ENCODE measurements around the gene BRSK2. TPM values are rescaled to one million over a fixed set of nuclear protein-coding genes. Genes with fewer than 3 reads are reported as not detected.

Gene BRSK2
- total RNA-seq, 1 experiment from 2014 or later: 1.2 TPM

DNA sequence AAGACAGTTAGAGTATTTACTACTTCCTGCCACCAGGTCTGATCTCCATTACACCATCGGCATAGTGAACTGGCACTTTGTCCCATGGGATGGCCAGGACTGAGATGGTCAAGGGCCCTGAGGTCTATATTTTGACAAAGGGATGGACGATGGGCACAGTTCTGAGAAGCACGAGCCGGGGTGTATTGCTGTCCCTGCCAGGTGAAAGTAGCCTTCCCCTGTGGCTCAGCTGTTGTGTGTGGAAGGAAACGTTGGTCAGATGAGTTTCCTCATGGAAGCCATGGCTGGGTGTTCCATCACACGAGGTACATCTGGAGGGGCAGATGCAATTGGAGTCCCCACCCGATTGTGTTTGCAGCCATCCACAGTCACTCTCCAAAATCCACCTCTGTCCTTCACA is 27.9 kb upstream of the BRSK2 start:
- intact Hi-C loops (cut with micrococcal nuclease): no loop called here
- Histone ChIP-seq H3F3A (ENCODE audit: low read length, unreplicated experiment) (no peaks in the 10 kb centered on the region), H3K4me1 (ENCODE audit: insufficient read depth, low read length) (no peaks in the 10 kb centered on the region), H2AFZ (ENCODE audit: low read length) (no peak overlapping the region), H3K4me3 (ENCODE audit: low read length) (no peak overlapping the region), H3K27ac (ENCODE audit: low read length) (no peak overlapping the region), H3K79me2 (ENCODE audit: low read length) (no peaks in the 10 kb centered on the region), H3K36me3 (ENCODE audit: low read depth, low read length) (no peaks in the 10 kb centered on the region), H3K9me3 (ENCODE audit: low read length) (no peaks in the 10 kb centered on the region), H3K9ac (ENCODE audit: low read length) (no peak overlapping the region), H3K27me3 (ENCODE audit: low read length) (no peaks in the 10 kb centered on the region), H3K9me2 (replicated peaks; ENCODE audit: low read length) (no peaks in the 10 kb centered on the region), H4K20me1 (ENCODE audit: low read length) (no peaks in the 10 kb centered on the region), H3K4me2 (ENCODE audit: low read length) (no peak overlapping the region)
- DNase-seq (no peak), ATAC-seq (no peak)
- ChIA-PET CTCF (no interaction called here), POLR2A (ENCODE audit: unreplicated experiment) (no interaction called here)
- no TSS peak for BruUV-seq (replicated peaks)
- TF ChIP-seq EZH2phosphoT487 (IDR thresholded peaks at IDR 0.05; ENCODE audit: borderline replicate concordance, low read length) (no peak), EZH2 (IDR thresholded peaks at IDR 0.05; ENCODE audit: low read length, unreplicated experiment) (no peak)
- TF ChIP-seq, protein P1, sequence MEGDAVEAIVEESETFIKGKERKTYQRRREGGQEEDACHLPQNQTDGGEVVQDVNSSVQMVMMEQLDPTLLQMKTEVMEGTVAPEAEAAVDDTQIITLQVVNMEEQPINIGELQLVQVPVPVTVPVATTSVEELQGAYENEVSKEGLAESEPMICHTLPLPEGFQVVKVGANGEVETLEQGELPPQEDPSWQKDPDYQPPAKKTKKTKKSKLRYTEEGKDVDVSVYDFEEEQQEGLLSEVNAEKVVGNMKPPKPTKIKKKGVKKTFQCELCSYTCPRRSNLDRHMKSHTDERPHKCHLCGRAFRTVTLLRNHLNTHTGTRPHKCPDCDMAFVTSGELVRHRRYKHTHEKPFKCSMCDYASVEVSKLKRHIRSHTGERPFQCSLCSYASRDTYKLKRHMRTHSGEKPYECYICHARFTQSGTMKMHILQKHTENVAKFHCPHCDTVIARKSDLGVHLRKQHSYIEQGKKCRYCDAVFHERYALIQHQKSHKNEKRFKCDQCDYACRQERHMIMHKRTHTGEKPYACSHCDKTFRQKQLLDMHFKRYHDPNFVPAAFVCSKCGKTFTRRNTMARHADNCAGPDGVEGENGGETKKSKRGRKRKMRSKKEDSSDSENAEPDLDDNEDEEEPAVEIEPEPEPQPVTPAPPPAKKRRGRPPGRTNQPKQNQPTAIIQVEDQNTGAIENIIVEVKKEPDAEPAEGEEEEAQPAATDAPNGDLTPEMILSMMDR (conservative IDR thresholded peaks at IDR 0.05; ENCODE audit: low read depth, low read length): no peak

DNA sequence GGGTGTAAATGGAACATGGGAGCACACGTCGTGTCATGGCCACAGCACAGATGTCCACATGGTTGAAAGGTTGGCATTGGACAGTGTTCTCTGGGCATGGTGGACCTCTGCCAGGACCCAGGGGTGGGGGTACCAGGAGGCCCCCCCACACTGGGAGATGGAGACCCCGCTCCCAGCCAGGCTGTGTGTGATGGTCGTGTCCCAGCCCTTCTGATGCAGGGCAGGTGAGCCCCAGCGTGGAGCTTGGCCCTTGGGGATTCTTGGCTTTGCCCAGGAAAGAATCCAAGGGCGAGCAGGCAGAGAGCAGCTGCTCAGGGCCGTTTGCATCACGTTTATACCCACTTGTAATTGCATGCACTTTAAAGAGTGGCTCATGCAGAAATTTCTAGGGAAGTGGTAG is 22.0 kb upstream of the BRSK2 start:
- H3K9me2 ChIP-seq (replicated peaks; ENCODE audit: low read length): no peaks in the 10 kb centered on the region
- ChIA-PET CTCF (no interaction called here), POLR2A (ENCODE audit: unreplicated experiment) (no interaction called here)
- no peak overlapping the region for H3K4me2 ChIP-seq (ENCODE audit: low read length)
- no peak overlapping the region for H3K4me3 ChIP-seq (ENCODE audit: low read length)
- no peaks in the 10 kb centered on the region for H3K36me3 ChIP-seq (ENCODE audit: low read depth, low read length)
- TF ChIP-seq, protein P1 (conservative IDR thresholded peaks at IDR 0.05; ENCODE audit: low read depth, low read length): no peak
- TF ChIP-seq EZH2 (IDR thresholded peaks at IDR 0.05; ENCODE audit: low read length, unreplicated experiment) (no peak), EZH2phosphoT487 (IDR thresholded peaks at IDR 0.05; ENCODE audit: borderline replicate concordance, low read length) (no peak)
- intact Hi-C loops (cut with micrococcal nuclease): no loop called here
- no peaks in the 10 kb centered on the region for H3F3A ChIP-seq (ENCODE audit: low read length, unreplicated experiment)
- H3K9me3 ChIP-seq (ENCODE audit: low read length): no peaks in the 10 kb centered on the region
- no peaks in the 10 kb centered on the region for H3K27me3 ChIP-seq (ENCODE audit: low read length)
- DNase-seq (no peak), ATAC-seq (no peak)
- no peaks in the 10 kb centered on the region for H4K20me1 ChIP-seq (ENCODE audit: low read length)
- no peaks in the 10 kb centered on the region for H3K4me1 ChIP-seq (ENCODE audit: insufficient read depth, low read length)
- H3K27ac ChIP-seq (ENCODE audit: low read length): no peak overlapping the region
- H3K79me2 ChIP-seq (ENCODE audit: low read length): no peaks in the 10 kb centered on the region
- no peak overlapping the region for H3K9ac ChIP-seq (ENCODE audit: low read length)
- H2AFZ ChIP-seq (ENCODE audit: low read length): no peak overlapping the region
- no TSS peak for BruUV-seq (replicated peaks)

DNA sequence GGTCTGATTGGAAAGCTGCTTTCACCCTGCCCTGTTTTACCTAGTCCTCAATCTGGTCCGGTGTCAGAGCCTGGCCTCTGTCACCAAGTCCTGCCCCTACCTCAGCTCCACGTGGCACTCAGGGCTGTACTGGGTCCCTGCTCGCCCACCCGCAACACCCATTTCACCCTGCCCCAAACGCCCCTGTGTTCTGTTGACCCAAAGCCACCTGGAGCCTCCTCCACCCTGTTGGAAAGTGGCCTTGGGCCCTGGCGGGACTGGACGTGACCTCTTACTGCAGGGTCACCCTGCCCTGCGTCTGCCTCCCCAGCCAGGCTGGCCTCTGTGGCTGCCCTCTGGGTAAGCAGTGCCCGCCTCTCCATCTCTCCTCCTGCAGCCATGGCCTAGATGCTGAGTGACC is 21.5 kb upstream of the BRSK2 start:
- Histone ChIP-seq H3K4me2 (ENCODE audit: low read length) (no peak overlapping the region), H3K36me3 (ENCODE audit: low read depth, low read length) (no peaks in the 10 kb centered on the region), H3K4me3 (ENCODE audit: low read length) (no peak overlapping the region), H3K9me2 (replicated peaks; ENCODE audit: low read length) (no peaks in the 10 kb centered on the region), H4K20me1 (ENCODE audit: low read length) (no peaks in the 10 kb centered on the region), H3K27me3 (ENCODE audit: low read length) (no peaks in the 10 kb centered on the region), H3K4me1 (ENCODE audit: insufficient read depth, low read length) (no peaks in the 10 kb centered on the region), H3K9me3 (ENCODE audit: low read length) (no peaks in the 10 kb centered on the region), H3F3A (ENCODE audit: low read length, unreplicated experiment) (no peaks in the 10 kb centered on the region), H3K79me2 (ENCODE audit: low read length) (no peaks in the 10 kb centered on the region), H3K27ac (ENCODE audit: low read length) (no peak overlapping the region), H3K9ac (ENCODE audit: low read length) (no peak overlapping the region), H2AFZ (ENCODE audit: low read length) (no peak overlapping the region)
- TF ChIP-seq EZH2 (IDR thresholded peaks at IDR 0.05; ENCODE audit: low read length, unreplicated experiment) (no peak), EZH2phosphoT487 (IDR thresholded peaks at IDR 0.05; ENCODE audit: borderline replicate concordance, low read length) (no peak)
- TF ChIP-seq, protein P1 (conservative IDR thresholded peaks at IDR 0.05; ENCODE audit: low read depth, low read length): no peak
- ChIA-PET POLR2A (ENCODE audit: unreplicated experiment) (no interaction called here), CTCF (no interaction called here)
- no peak for DNase-seq
- ATAC-seq: no peak
- intact Hi-C loops (cut with micrococcal nuclease): no loop called here
- BruUV-seq (replicated peaks): no TSS peak
